ENCODE measurements around the gene AGA.

GRCh38 chr4:177473991-177474390 is 31.8 kb upstream of the AGA start:
- TF ChIP-seq CTCF (IDR thresholded peaks at IDR 0.05; ENCODE audit: insufficient read depth, low read length, poor library complexity, severe bottlenecking) (no peak), EZH2phosphoT487 (conservative IDR thresholded peaks at IDR 0.05; ENCODE audit: low read length) (no peak)
